ENCODE data around the gene MORN1. TPM values are rescaled to one million over a fixed set of nuclear protein-coding genes. Genes with fewer than 3 reads are reported as not detected.

Gene MORN1
- total and polyA plus RNA-seq, 2 donors (not counting 3 experiments of a cell fraction or from before 2014, with no cell fraction given), result 4.3 to 6.4 TPM

- Histone ChIP-seq H3K79me2 (ENCODE audit: control insufficient read depth, insufficient read depth, low read length) (peaks cover 82% of the 10 kb centered on the region), H3K36me3 (ENCODE audit: control insufficient read depth in 2 of 2, extremely low read depth in 1 of 2, insufficient read depth in 2 of 2, low read length in 2 of 2) (no peaks in the 10 kb centered on the region), H3K9ac (replicated peaks; ENCODE audit: extremely low read depth, insufficient read depth, low read length) (no peak overlapping the region), H4K20me1 (replicated peaks; ENCODE audit: control insufficient read depth, extremely low read depth, insufficient read depth, low read length) (no peaks in the 10 kb centered on the region), H3K9me3 (replicated peaks; ENCODE audit: control insufficient read depth, insufficient read depth, low read length) (no peaks in the 10 kb centered on the region), H3K4me1 (ENCODE audit: control insufficient read depth, extremely low read depth, insufficient read depth, low read length) (peaks cover 24% of the 10 kb centered on the region), H2AFZ (ENCODE audit: low read depth, low read length) (no peak overlapping the region), H3K4me2 (ENCODE audit: insufficient read depth, low read length) (no peak overlapping the region), H3K27me3 (ENCODE audit: control insufficient read depth in 2 of 2, insufficient read depth in 2 of 2, low read length in 2 of 2) (no peaks in the 10 kb centered on the region), H3K4me3 (replicated peaks in 1 of 3; ENCODE audit: insufficient read depth in 1 of 3, low read depth in 1 of 3, low read length in 3 of 3) (no peak overlapping the region), H3K27ac (ENCODE audit: insufficient read depth, low read depth, low read length) (no peak overlapping the region), H3K9me1 (replicated peaks; ENCODE audit: control insufficient read depth, extremely low read depth, insufficient read depth, low read length) (no peaks in the 10 kb centered on the region)
- POLR2A ChIA-PET, result no interaction called here
- intact Hi-C loops (cut with micrococcal nuclease) (no loop called here), dilution Hi-C loops (cut with MboI; ENCODE audit: extremely low pct_ligation_motif_present, low sequenced_read_pairs) (no loop called here)
- CTCF ChIA-PET, result no interaction called here
- TF ChIP-seq EZH2 (IDR thresholded peaks at IDR 0.05; ENCODE audit: borderline replicate concordance, low read depth, low read length, severe bottlenecking) (no peak), POLR2AphosphoS5 (IDR thresholded peaks at IDR 0.05; ENCODE audit: insufficient read depth, low read depth, low read length) (no peak), POLR2A (IDR thresholded peaks at IDR 0.05; ENCODE audit: low read depth, low read length) (no peak), CTCF (IDR thresholded peaks at IDR 0.05; ENCODE audit: extremely low read depth in 1 of 2, insufficient read depth in 1 of 2, low read depth in 1 of 2, low read length in 2 of 2) (no peak), MAX (IDR thresholded peaks at IDR 0.05; ENCODE audit: insufficient read depth, insufficient read length) (no peak), FOS (IDR thresholded peaks at IDR 0.05; ENCODE audit: borderline replicate concordance, insufficient read depth, low read length) (no peak)
- BruUV-seq (replicated peaks), result no TSS peak
- DNase-seq (ENCODE audit: low read depth, low spot score) (no peak), FAIRE-seq (no peak)
Measured at GRCh38 chr1:2287649-2288048, 103.7 kb downstream of the MORN1 start.

GRCh38 chr1:2286923-2287322 lies 104.4 kb downstream of the MORN1 start:
- intact Hi-C loops (cut with micrococcal nuclease), result no loop called here
- no TSS peak for BruUV-seq (replicated peaks)
- no peak overlapping the region for H3K27ac ChIP-seq (ENCODE audit: insufficient read depth, low read depth, low read length)
- H4K20me1 ChIP-seq (replicated peaks; ENCODE audit: control insufficient read depth, extremely low read depth, insufficient read depth, low read length), result no peaks in the 10 kb centered on the region
- H3K4me2 ChIP-seq (ENCODE audit: insufficient read depth, low read length), result no peak overlapping the region
- H3K4me1 ChIP-seq (ENCODE audit: control insufficient read depth, extremely low read depth, insufficient read depth, low read length), result peaks cover 21% of the 10 kb centered on the region
- no peak overlapping the region for H3K9ac ChIP-seq (replicated peaks; ENCODE audit: extremely low read depth, insufficient read depth, low read length)
- H3K4me3 ChIP-seq (replicated peaks in 1 of 3; ENCODE audit: insufficient read depth in 1 of 3, low read depth in 1 of 3, low read length in 3 of 3), result no peak overlapping the region
- POLR2A ChIA-PET, result no interaction called here
- TF ChIP-seq GATA2 (IDR thresholded peaks at IDR 0.05; ENCODE audit: insufficient read depth, insufficient read length, low read depth, low read length) (no peak), MAX (IDR thresholded peaks at IDR 0.05; ENCODE audit: insufficient read depth, insufficient read length) (no peak), MYC (IDR thresholded peaks at IDR 0.05; ENCODE audit: low read depth, low read length) (no peak), JUN (IDR thresholded peaks at IDR 0.05; ENCODE audit: borderline replicate concordance, insufficient read depth, insufficient read length, low read depth) (no peak), POLR2A (IDR thresholded peaks at IDR 0.05; ENCODE audit: low read depth, low read length) (no peak), POLR2AphosphoS5 (IDR thresholded peaks at IDR 0.05; ENCODE audit: insufficient read depth, low read depth, low read length) (no peak), EZH2 (IDR thresholded peaks at IDR 0.05; ENCODE audit: borderline replicate concordance, low read depth, low read length, severe bottlenecking) (no peak), CTCF (IDR thresholded peaks at IDR 0.05; ENCODE audit: extremely low read depth in 1 of 2, insufficient read depth in 1 of 2, low read depth in 1 of 2, low read length in 2 of 2) (no peak), FOS (IDR thresholded peaks at IDR 0.05; ENCODE audit: borderline replicate concordance, insufficient read depth, low read length) (no peak)
- no peaks in the 10 kb centered on the region for H3K9me3 ChIP-seq (replicated peaks; ENCODE audit: control insufficient read depth, insufficient read depth, low read length)
- dilution Hi-C loops (cut with MboI; ENCODE audit: extremely low pct_ligation_motif_present, low sequenced_read_pairs), result no loop called here
- no peak for DNase-seq (ENCODE audit: low read depth, low spot score)
- FAIRE-seq, result no peak
- peaks cover 78% of the 10 kb centered on the region for H3K79me2 ChIP-seq (ENCODE audit: control insufficient read depth, insufficient read depth, low read length)
- no peaks in the 10 kb centered on the region for H3K27me3 ChIP-seq (ENCODE audit: control insufficient read depth in 2 of 2, insufficient read depth in 2 of 2, low read length in 2 of 2)
- no peaks in the 10 kb centered on the region for H3K9me1 ChIP-seq (replicated peaks; ENCODE audit: control insufficient read depth, extremely low read depth, insufficient read depth, low read length)
- CTCF ChIA-PET, result no interaction called here
- no peak overlapping the region for H2AFZ ChIP-seq (ENCODE audit: low read depth, low read length)
- H3K36me3 ChIP-seq (ENCODE audit: control insufficient read depth in 2 of 2, extremely low read depth in 1 of 2, insufficient read depth in 2 of 2, low read length in 2 of 2), result no peaks in the 10 kb centered on the region
